HG03066 (cell line): ENCODE results near the gene CSAG1.
"Not testable (repeated sequence)": the region's sequence is repeated elsewhere in the genome, so short reads cannot be mapped to it uniquely, and the experiment has no call there.

Experiments used
- ATAC-seq: cut with Tn5 transposase; IDR thresholded peaks from one replicate; pipeline ENCODE4 v1.9.1; 2021; ENCODE audit warnings: low read depth; ENCODE audit not compliant: unreplicated experiment

Gene CSAG1

GRCh38 chrX:152706500-152706899 is 27.0 kb downstream of the CSAG1 start:
- ATAC-seq, result not testable (repeated sequence)

GRCh38 chrX:152700390-152700789 is 33.1 kb downstream of the CSAG1 start:
- not testable (repeated sequence) for ATAC-seq

GRCh38 chrX:152697952-152698931 is 35.3 kb downstream of the CSAG1 start, which contains the start of gene MAGEA3:
TSS of gene MAGEA3 (plus strand) at chrX:152698794. CDS start at chrX:152700833, 2,039 bp downstream.
- ATAC-seq, result not testable (repeated sequence)

GRCh38 chrX:152681012-152681411 is 52.5 kb downstream of the CSAG1 start:
- peak; percentile 65 for ATAC-seq
